H1 (cell line): ENCODE results near the gene UBASH3A. TPM values are rescaled to one million over a fixed set of nuclear protein-coding genes. Genes with fewer than 3 reads are reported as not detected.

ENCODE experiments used
- CTCF ChIA-PET: fragments of 300-600 bp; sonication (Branson Sonifier 250); formaldehyde crosslinking; loops from one replicate; lab custom pipeline; 2021; ENCODE audit not compliant: partially characterized antibody; lab: Charles Lee
- POLR2A ChIA-PET: fragments of 300-600 bp; sonication (Branson Sonifier 250); formaldehyde crosslinking; loops from one replicate; lab custom pipeline; 2021; ENCODE audit warnings: inconsistent platforms; ENCODE audit not compliant: partially characterized antibody; lab: Charles Lee
- DNase-seq, 2 experiments: peaks; one replicate each; pipeline versions ENCODE4 v3.0.0 to v3.0.0-alpha.2; 2010 to 2022; ENCODE audit warnings: low spot score in 2 of 2, low read depth in 1 of 2, mixed read lengths in 1 of 2
- FAIRE-seq: peaks from 2 replicates; lab custom pipeline; 2011; peaks lifted over from hg19 to GRCh38; lab: Jason Lieb, UNC
- H2AFZ ChIP-seq: 2 replicates; pipeline ENCODE4 v1.8.1; 2012; ENCODE audit warnings: low read length, inconsistent platforms
- H2AK5ac ChIP-seq: 2 replicates; pipeline ENCODE4 v1.6.1; 2013; ENCODE audit warnings: low read depth, low read length
- H2BK120ac ChIP-seq: replicated peaks from 2 replicates; pipeline ENCODE3; 2013; ENCODE audit warnings: low read depth, low read length, inconsistent platforms
- H2BK12ac ChIP-seq: 2 replicates; pipeline ENCODE4 v1.6.1; 2013; ENCODE audit warnings: low read depth, low read length
- H2BK15ac ChIP-seq: 2 replicates; pipeline ENCODE4 v1.6.1; 2013; ENCODE audit warnings: low read length
- H2BK20ac ChIP-seq: 2 replicates; pipeline ENCODE4 v1.6.1; 2013; ENCODE audit warnings: low read length
- H2BK5ac ChIP-seq: 2 replicates; pipeline ENCODE4 v1.6.1; 2013; ENCODE audit warnings: low read depth, low read length
- H3K14ac ChIP-seq: 2 replicates; pipeline ENCODE4 v1.6.1; 2013; ENCODE audit warnings: inconsistent platforms; ENCODE audit not compliant: insufficient read length
- H3K18ac ChIP-seq: 2 replicates; pipeline ENCODE4 v1.6.1; 2013; ENCODE audit warnings: low read length; ENCODE audit errors: extremely low read depth
- H3K23ac ChIP-seq: 2 replicates; pipeline ENCODE4 v1.6.1; 2013; ENCODE audit warnings: inconsistent platforms; ENCODE audit not compliant: insufficient read length
- H3K23me2 ChIP-seq: 2 replicates; pipeline ENCODE4 v1.6.1; 2013; ENCODE audit warnings: low read depth, low read length
- H3K27ac ChIP-seq: 2 replicates; pipeline ENCODE4 v1.6.1; 2011; ENCODE audit warnings: low read depth, low read length, inconsistent platforms
- H3K27me3 ChIP-seq, 4 experiments: replicated peaks in 1 of 4; 1 replicate in 1 of 4; 2 replicates in 3 of 4; pipeline versions ENCODE4 v1.6.1 to v1.8.1; 2011 to 2013; ENCODE audit warnings: low read length in 3 of 4, mild to moderate bottlenecking in 3 of 4, inconsistent platforms in 2 of 4, mixed read lengths in 2 of 4, moderate library complexity in 1 of 4; ENCODE audit not compliant: control insufficient read depth in 3 of 4, insufficient read depth in 3 of 4; ENCODE audit errors: extremely low read depth in 1 of 4
- H3K36me3 ChIP-seq, 4 experiments: 2 replicates each; pipeline versions ENCODE4 v1.6.1 to v1.8.1; 2011 to 2013; ENCODE audit warnings: mild to moderate bottlenecking in 4 of 4, low read length in 3 of 4, moderate library complexity in 2 of 4, control low read depth in 1 of 4, inconsistent platforms in 1 of 4; ENCODE audit not compliant: insufficient read depth in 4 of 4, control insufficient read depth in 2 of 4
- H3K4ac ChIP-seq: replicated peaks from 2 replicates; pipeline ENCODE3; 2013; ENCODE audit warnings: low read length, low read depth, mixed read lengths, inconsistent platforms; ENCODE audit not compliant: insufficient read length
- H3K4me1 ChIP-seq, 4 experiments: replicated peaks in 1 of 4; 1 replicate in 1 of 4; 2 replicates in 3 of 4; pipeline versions ENCODE4 v1.6.1 to v1.8.1; 2011 to 2013; ENCODE audit warnings: low read length in 3 of 4, inconsistent platforms in 2 of 4, mixed read lengths in 1 of 4; ENCODE audit not compliant: insufficient read depth in 4 of 4, control insufficient read depth in 3 of 4
- H3K4me2 ChIP-seq, 2 experiments: 2 replicates each; pipeline versions ENCODE4 v1.6.1 to v1.8.1; 2011 to 2013; ENCODE audit warnings: low read depth in 2 of 2, low read length in 2 of 2, control low read depth in 1 of 2, inconsistent platforms in 1 of 2, mild to moderate bottlenecking in 1 of 2; ENCODE audit not compliant: insufficient read depth in 1 of 2
- H3K4me3 ChIP-seq, 4 experiments: fragments of 200-600, 300-600 bp in 1 of 4; sonication (generic), shearing (Covaris generic), sonication (Bioruptor Twin) in 1 of 4; 2 replicates each; pipeline versions ENCODE4 v1.5.1 to v1.8.1; 2011 to 2016; ENCODE audit warnings: low read length in 4 of 4, low read depth in 3 of 4, control low read depth in 2 of 4, inconsistent platforms in 2 of 4, mild to moderate bottlenecking in 2 of 4, mixed read lengths in 1 of 4, moderate library complexity in 1 of 4; ENCODE audit not compliant: insufficient read depth in 2 of 4; ENCODE audit errors: extremely low read depth in 1 of 4
- H3K56ac ChIP-seq: replicated peaks from 2 replicates; pipeline ENCODE3; 2013; ENCODE audit warnings: low read depth, mild to moderate bottlenecking, mixed read lengths, low read length, inconsistent platforms; ENCODE audit not compliant: insufficient read length
- H3K79me1 ChIP-seq: 2 replicates; pipeline ENCODE4 v1.6.1; 2013; ENCODE audit warnings: low read depth, low read length, control low read depth
- H3K79me2 ChIP-seq, 2 experiments: 2 replicates each; pipeline versions ENCODE4 v1.6.1 to v1.8.1; 2012 to 2013; ENCODE audit warnings: low read length in 2 of 2, mild to moderate bottlenecking in 2 of 2, inconsistent platforms in 1 of 2; ENCODE audit not compliant: insufficient read depth in 2 of 2, control insufficient read depth in 1 of 2
- H3K9ac ChIP-seq, 4 experiments: replicated peaks in 1 of 4; 1 replicate in 1 of 4; 2 replicates in 3 of 4; pipeline versions ENCODE4 v1.6.1 to v1.8.1; 2011 to 2013; ENCODE audit warnings: low read depth in 3 of 4, low read length in 3 of 4, control low read depth in 2 of 4, mild to moderate bottlenecking in 2 of 4, moderate library complexity in 2 of 4, inconsistent platforms in 1 of 4; ENCODE audit errors: extremely low read depth in 1 of 4
- H3K9me3 ChIP-seq, 2 experiments: 2 replicates each; pipeline versions ENCODE4 v1.6.1 to v1.8.1; 2012 to 2013; ENCODE audit warnings: mild to moderate bottlenecking in 2 of 2, moderate library complexity in 2 of 2, control low read depth in 1 of 2, inconsistent platforms in 1 of 2, low read depth in 1 of 2, low read length in 1 of 2, mixed read lengths in 1 of 2; ENCODE audit not compliant: insufficient read depth in 2 of 2
- H4K20me1 ChIP-seq, 2 experiments: replicated peaks in 1 of 2; 2 replicates each; pipeline versions ENCODE3 to v1.8.1; 2011 to 2013; ENCODE audit warnings: inconsistent platforms in 2 of 2, low read length in 2 of 2, mild to moderate bottlenecking in 1 of 2; ENCODE audit not compliant: insufficient read depth in 2 of 2, control insufficient read depth in 1 of 2
- H4K5ac ChIP-seq: 2 replicates; pipeline ENCODE4 v1.6.1; 2013; ENCODE audit warnings: low read length, low read depth, mixed read lengths, inconsistent platforms; ENCODE audit not compliant: insufficient read length
- H4K8ac ChIP-seq: 2 replicates; pipeline ENCODE4 v1.8.0; 2013; ENCODE audit warnings: mild to moderate bottlenecking, moderate library complexity, low read length, inconsistent platforms; ENCODE audit not compliant: insufficient read depth; ENCODE audit errors: extremely low read depth
- H4K91ac ChIP-seq: replicated peaks from 2 replicates; pipeline ENCODE3; 2013; ENCODE audit warnings: low read length, mixed read lengths, inconsistent platforms; ENCODE audit not compliant: insufficient read length
- ATF2 ChIP-seq: IDR thresholded peaks from 2 replicates; pipeline ENCODE4 v1.6.1; 2012; ENCODE audit warnings: low read length, inconsistent platforms
- CTBP2 ChIP-seq: IDR thresholded peaks from 2 replicates; pipeline ENCODE4 v1.7.0; 2011; ENCODE audit warnings: borderline replicate concordance, mild to moderate bottlenecking, moderate library complexity, mixed read lengths, low read length; ENCODE audit not compliant: insufficient read depth, insufficient read length
- GABPA ChIP-seq: IDR thresholded peaks from 2 replicates; pipeline ENCODE4 v1.6.1; 2011; ENCODE audit warnings: mild to moderate bottlenecking, low read length, moderate library complexity, borderline replicate concordance; ENCODE audit not compliant: insufficient read depth
- NRF1 ChIP-seq: IDR thresholded peaks from 2 replicates; pipeline ENCODE4 v1.6.1; 2011; ENCODE audit warnings: mild to moderate bottlenecking, low read depth, low read length, improper control_type of control experiment
- PHF8 ChIP-seq: fragments of 200-600 bp; sonication (generic); conservative IDR thresholded peaks from 2 replicates; pipeline ENCODE4 v1.7.1; 2012; ENCODE audit warnings: low read depth, mild to moderate bottlenecking, inconsistent platforms, low read length, moderate library complexity
- SIN3A ChIP-seq, 2 experiments: IDR thresholded peaks in 1 of 2; conservative IDR thresholded peaks in 1 of 2; 2 replicates each; pipeline ENCODE4 v1.6.1; 2011 to 2012; ENCODE audit warnings: low read length in 2 of 2, improper control_type of control experiment in 1 of 2, low read depth in 1 of 2, mild to moderate bottlenecking in 1 of 2
- SP2 ChIP-seq: IDR thresholded peaks from 2 replicates; pipeline ENCODE4 v1.6.1; 2012; ENCODE audit warnings: mild to moderate bottlenecking, low read length, inconsistent platforms
- TAF7 ChIP-seq: optimal IDR thresholded peaks from 2 replicates; pipeline ENCODE3; 2011; ENCODE audit warnings: low read depth, mild to moderate bottlenecking, inconsistent platforms, low read length, moderate library complexity, borderline replicate concordance
- WGBS, 2 experiments: shearing (Covaris generic) in 1 of 2; methylation state at CpG; one replicate each; pipeline versions ENCODE4 v1.1.6 to v1.1.7; 2013 to 2015; ENCODE audit warnings: low lambda C conversion rate in 2 of 2, mixed read lengths in 2 of 2, inconsistent platforms in 1 of 2, low coverage in 1 of 2, missing lambda C conversion rate in 1 of 2; ENCODE audit not compliant: insufficient replicate concordance in 2 of 2, insufficient coverage in 1 of 2, insufficient read length in 1 of 2; ENCODE audit errors: extremely low coverage in 1 of 2, missing lambda C conversion rate in 1 of 2; 5-methylcytosine and 5-hydroxymethylcytosine counted together
- polyA plus RNA-seq, 7 experiments: library from polyadenylated mRNA; depleted of rRNA in 3 of 7; stranded (reverse) in 5 of 7; unstranded in 2 of 7; fragments of >200 nt in 5 of 7; fragments of 200-250 nt in 2 of 7; gene quantifications; 1 replicate in 5 of 7; 2 replicates in 1 of 7; 4 replicates in 1 of 7; pipeline versions ENCODE4 v1.2.1 to v1.2.3, GENCODE V29; 2011 to 2013; ENCODE audit warnings: missing spikeins in 2 of 7, mixed read lengths in 2 of 7
- total RNA-seq: library from RNA; stranded (reverse); fragmentation: NEBNext Ultra II Directional; extraction: Animal tissue kit (Norgen Biotek cat#: 25700); gene quantifications from 2 replicates; pipeline ENCODE4 v1.2.1, GENCODE V29; 2021
- TF ChIP-seq, protein P1 (sequence below), 3 experiments: IDR thresholded peaks; 1 replicate in 2 of 3; 2 replicates in 1 of 3; pipeline versions ENCODE4 v1.5.1 to v1.6.1; 2011; ENCODE audit warnings: low read length in 3 of 3, mild to moderate bottlenecking in 3 of 3, inconsistent platforms in 2 of 3, low read depth in 1 of 3, moderate library complexity in 1 of 3; ENCODE audit not compliant: insufficient read depth in 1 of 3; ENCODE audit errors: control extremely low read depth in 1 of 3

UBASH3A gene
- total and polyA plus RNA-seq, 2 of the 8 experiments (the other 6 are each of a cell fraction or from before 2014, with no cell fraction given): not detected

DNA sequence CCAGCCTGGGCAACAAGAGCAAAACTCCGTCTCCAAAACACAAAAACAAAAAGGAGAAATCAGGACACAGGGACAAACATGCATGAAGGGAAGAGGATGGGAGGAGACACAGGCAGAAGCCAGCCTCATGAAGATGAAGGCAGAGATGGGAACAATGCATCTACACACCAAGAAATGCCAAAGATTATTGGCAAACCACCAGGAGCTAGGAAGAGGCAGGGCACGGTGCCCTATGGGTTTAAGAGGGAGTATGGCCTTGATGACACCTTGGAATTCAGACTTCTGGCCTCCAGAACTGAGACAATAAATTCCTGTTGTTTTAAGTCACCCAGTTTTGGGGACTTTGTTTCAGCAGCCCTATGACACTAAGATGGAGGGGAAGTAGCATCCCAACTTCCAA is 13.0 kb upstream of the UBASH3A start:
- POLR2A ChIA-PET: no interaction called here
- Histone ChIP-seq H3K18ac (no peak overlapping the region), H4K5ac (no peak overlapping the region), H3K23me2 (no peaks in the 10 kb centered on the region), H3K79me1 (no peaks in the 10 kb centered on the region), H3K27me3 (0 out of 7 replicates have a peak, but pooled peaks cover 0 to 2% (median 0%) of the 10 kb centered on the region in 4 experiments), H3K36me3 (no peaks in the 10 kb centered on the region), H3K9ac (no peak overlapping the region), H2AFZ (no peak overlapping the region), H3K23ac (no peak overlapping the region), H3K4me1 (peaks cover 0 to 12% (median 9%) of the 10 kb centered on the region in 4 experiments; a peak in 3 of 7 replicates), H3K4me2 (no peak overlapping the region), H2BK120ac (no peak overlapping the region), H3K56ac (no peak overlapping the region), H3K27ac (no peak overlapping the region), H2BK20ac (no peak overlapping the region), H4K20me1 (no peaks in the 10 kb centered on the region), H4K8ac (no peak overlapping the region), H2AK5ac (no peak overlapping the region), H3K9me3 (peaks cover 0 to 4% of the 10 kb centered on the region in 2 experiments; a peak in 1 of 4 replicates), H3K14ac (no peak overlapping the region), H2BK12ac (peak overlapping the region; percentile 52; the same call in 1 of the 2 replicates), H2BK15ac (no peak overlapping the region), H2BK5ac (no peak overlapping the region), H3K4ac (no peak overlapping the region), H4K91ac (peak overlapping the region; percentile 11), H3K4me3 (no peak overlapping the region), H3K79me2 (no peaks in the 10 kb centered on the region)
- DNase-seq (no peak), FAIRE-seq (no peak)
- CTCF ChIA-PET: no interaction called here
- WGBS, 2 experiments: 97% methylated on average over 2 of the region's 2 CpGs; no CpG with 5 or more reads in 1 of the 2 experiments
- no peak for TF ChIP-seq CTBP2
- no peak for TF ChIP-seq PHF8
- TF ChIP-seq NRF1: no peak
- no peak for TF ChIP-seq SP2
- TF ChIP-seq SIN3A (conservative IDR thresholded peaks at IDR 0.05 in 1 of 2, IDR thresholded peaks at IDR 0.05 in 1 of 2; ENCODE audit: low read depth in 1 of 2, low read length in 2 of 2): no peak
- TF ChIP-seq GABPA: no peak
- TF ChIP-seq, protein P1, sequence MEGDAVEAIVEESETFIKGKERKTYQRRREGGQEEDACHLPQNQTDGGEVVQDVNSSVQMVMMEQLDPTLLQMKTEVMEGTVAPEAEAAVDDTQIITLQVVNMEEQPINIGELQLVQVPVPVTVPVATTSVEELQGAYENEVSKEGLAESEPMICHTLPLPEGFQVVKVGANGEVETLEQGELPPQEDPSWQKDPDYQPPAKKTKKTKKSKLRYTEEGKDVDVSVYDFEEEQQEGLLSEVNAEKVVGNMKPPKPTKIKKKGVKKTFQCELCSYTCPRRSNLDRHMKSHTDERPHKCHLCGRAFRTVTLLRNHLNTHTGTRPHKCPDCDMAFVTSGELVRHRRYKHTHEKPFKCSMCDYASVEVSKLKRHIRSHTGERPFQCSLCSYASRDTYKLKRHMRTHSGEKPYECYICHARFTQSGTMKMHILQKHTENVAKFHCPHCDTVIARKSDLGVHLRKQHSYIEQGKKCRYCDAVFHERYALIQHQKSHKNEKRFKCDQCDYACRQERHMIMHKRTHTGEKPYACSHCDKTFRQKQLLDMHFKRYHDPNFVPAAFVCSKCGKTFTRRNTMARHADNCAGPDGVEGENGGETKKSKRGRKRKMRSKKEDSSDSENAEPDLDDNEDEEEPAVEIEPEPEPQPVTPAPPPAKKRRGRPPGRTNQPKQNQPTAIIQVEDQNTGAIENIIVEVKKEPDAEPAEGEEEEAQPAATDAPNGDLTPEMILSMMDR (IDR thresholded peaks at IDR 0.05; ENCODE audit: control extremely low read depth in 1 of 3, insufficient read depth in 1 of 3, low read depth in 1 of 3, low read length in 3 of 3): no peak
- TF ChIP-seq ATF2: no peak
- no peak for TF ChIP-seq TAF7
